ENCODE measurements around the gene GNG14. TPM values are rescaled to one million over a fixed set of nuclear protein-coding genes. Genes with fewer than 3 reads are reported as not detected.

Gene GNG14
- total and polyA plus RNA-seq, 2 donors (not counting 3 experiments of a cell fraction or from before 2014, with no cell fraction given): not detected

- H3K79me2 ChIP-seq (ENCODE audit: control insufficient read depth, insufficient read depth, low read length): no peaks in the 10 kb centered on the region
- no peaks in the 10 kb centered on the region for H3K9me3 ChIP-seq (replicated peaks; ENCODE audit: control insufficient read depth, insufficient read depth, low read length)
- H3K27me3 ChIP-seq (ENCODE audit: control insufficient read depth in 2 of 2, insufficient read depth in 2 of 2, low read length in 2 of 2): no peaks in the 10 kb centered on the region
- no peak overlapping the region for H3K27ac ChIP-seq (ENCODE audit: insufficient read depth, low read depth, low read length)
- DNase-seq (ENCODE audit: low read depth, low spot score) (no peak), FAIRE-seq (no peak)
- POLR2A ChIA-PET: no interaction called here
- no peaks in the 10 kb centered on the region for H4K20me1 ChIP-seq (replicated peaks; ENCODE audit: control insufficient read depth, extremely low read depth, insufficient read depth, low read length)
- no peaks in the 10 kb centered on the region for H3K9me1 ChIP-seq (replicated peaks; ENCODE audit: control insufficient read depth, extremely low read depth, insufficient read depth, low read length)
- H3K4me1 ChIP-seq (ENCODE audit: control insufficient read depth, extremely low read depth, insufficient read depth, low read length): peaks cover 15% of the 10 kb centered on the region
- dilution Hi-C loops (cut with MboI; ENCODE audit: extremely low pct_ligation_motif_present, low sequenced_read_pairs) (no loop called here), intact Hi-C loops (cut with micrococcal nuclease) (no loop called here)
- TF ChIP-seq MYC (IDR thresholded peaks at IDR 0.05; ENCODE audit: low read depth, low read length): no peak
- TF ChIP-seq POLR2AphosphoS5 (IDR thresholded peaks at IDR 0.05; ENCODE audit: insufficient read depth, low read depth, low read length): no peak
- no peak for TF ChIP-seq CTCF (IDR thresholded peaks at IDR 0.05; ENCODE audit: extremely low read depth in 1 of 2, insufficient read depth in 1 of 2, low read depth in 1 of 2, low read length in 2 of 2)
- no peak for TF ChIP-seq GATA2 (IDR thresholded peaks at IDR 0.05; ENCODE audit: insufficient read depth, insufficient read length, low read depth, low read length)
- no peak for TF ChIP-seq JUN (IDR thresholded peaks at IDR 0.05; ENCODE audit: borderline replicate concordance, insufficient read depth, insufficient read length, low read depth)
- no peak for TF ChIP-seq POLR2A (IDR thresholded peaks at IDR 0.05; ENCODE audit: low read depth, low read length)
- no peak for TF ChIP-seq MAX (IDR thresholded peaks at IDR 0.05; ENCODE audit: insufficient read depth, insufficient read length)
- CTCF ChIA-PET: no interaction called here
- no peak overlapping the region for H3K4me3 ChIP-seq (replicated peaks in 1 of 3; ENCODE audit: insufficient read depth in 1 of 3, low read depth in 1 of 3, low read length in 3 of 3)
- peaks cover 0 to 1% of the 10 kb centered on the region in 2 experiments for H3K36me3 ChIP-seq (ENCODE audit: control insufficient read depth in 2 of 2, extremely low read depth in 1 of 2, insufficient read depth in 2 of 2, low read length in 2 of 2)
- H3K4me2 ChIP-seq (ENCODE audit: insufficient read depth, low read length): no peak overlapping the region
- no peak overlapping the region for H3K9ac ChIP-seq (replicated peaks; ENCODE audit: extremely low read depth, insufficient read depth, low read length)
- H2AFZ ChIP-seq (ENCODE audit: low read depth, low read length): no peak overlapping the region
- BruUV-seq (replicated peaks): no TSS peak
These were observed 5.2 kb downstream of the GNG14 start for GRCh38 chr19:12692960-12693359.

Data from endothelial cell of umbilical vein (primary cell).